Suprapubic skin (tissue), 4 donors: ENCODE results near the gene CISD1.

Source experiments
- POLR2A ChIP-seq, 2 donors: fragments of 450-650 bp; IDR thresholded peaks; one replicate each; pipeline ENCODE4 v1.6.1; 2017; ENCODE audit warnings: antibody characterized with exemption in 2 of 2, mild to moderate bottlenecking in 2 of 2, moderate library complexity in 2 of 2
- POLR2AphosphoS5 ChIP-seq, 3 donors: sonication (generic); formaldehyde crosslinking; IDR thresholded peaks; one replicate each; pipeline ENCODE4 v1.6.1; 2017; ENCODE audit warnings: antibody characterized with exemption in 3 of 3
- TF ChIP-seq, protein P1 (sequence below), 2 donors: fragments of 200-600 bp in 1 of 2; fragments of 450-650 bp in 1 of 2; sonication (generic) in 1 of 2; IDR thresholded peaks; one replicate each; pipeline ENCODE4 v1.5.1; 2016 to 2019; ENCODE audit warnings: antibody characterized with exemption in 2 of 2, mild to moderate bottlenecking in 1 of 2, moderate library complexity in 1 of 2

DNA sequence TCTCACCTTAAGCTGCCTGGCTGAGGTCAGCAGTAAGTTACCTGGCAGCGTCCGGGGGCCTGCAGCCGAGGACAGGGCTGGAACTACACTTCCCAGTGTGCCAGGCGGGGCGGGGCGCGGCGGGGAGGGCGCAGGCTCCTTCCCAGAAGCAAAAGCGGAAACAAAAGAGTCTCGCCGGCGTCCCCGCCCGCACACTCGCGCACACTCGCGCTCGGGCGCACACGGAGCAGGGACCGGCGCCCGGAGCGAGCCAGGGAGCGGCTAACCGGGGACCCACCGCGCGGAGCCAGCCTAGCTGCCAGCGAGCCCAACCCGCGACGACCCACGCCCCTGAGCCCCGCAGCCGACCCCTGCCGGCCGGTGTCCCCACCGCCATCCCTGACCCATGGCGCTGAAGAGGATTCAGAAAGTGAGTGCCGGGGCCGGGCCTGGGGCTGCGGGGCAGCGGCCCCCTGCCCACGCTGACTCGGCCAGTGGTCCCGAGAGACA lies 65.9 kb downstream of the CISD1 start, which contains the start of gene UBE2D1:
- TF ChIP-seq, protein P1, sequence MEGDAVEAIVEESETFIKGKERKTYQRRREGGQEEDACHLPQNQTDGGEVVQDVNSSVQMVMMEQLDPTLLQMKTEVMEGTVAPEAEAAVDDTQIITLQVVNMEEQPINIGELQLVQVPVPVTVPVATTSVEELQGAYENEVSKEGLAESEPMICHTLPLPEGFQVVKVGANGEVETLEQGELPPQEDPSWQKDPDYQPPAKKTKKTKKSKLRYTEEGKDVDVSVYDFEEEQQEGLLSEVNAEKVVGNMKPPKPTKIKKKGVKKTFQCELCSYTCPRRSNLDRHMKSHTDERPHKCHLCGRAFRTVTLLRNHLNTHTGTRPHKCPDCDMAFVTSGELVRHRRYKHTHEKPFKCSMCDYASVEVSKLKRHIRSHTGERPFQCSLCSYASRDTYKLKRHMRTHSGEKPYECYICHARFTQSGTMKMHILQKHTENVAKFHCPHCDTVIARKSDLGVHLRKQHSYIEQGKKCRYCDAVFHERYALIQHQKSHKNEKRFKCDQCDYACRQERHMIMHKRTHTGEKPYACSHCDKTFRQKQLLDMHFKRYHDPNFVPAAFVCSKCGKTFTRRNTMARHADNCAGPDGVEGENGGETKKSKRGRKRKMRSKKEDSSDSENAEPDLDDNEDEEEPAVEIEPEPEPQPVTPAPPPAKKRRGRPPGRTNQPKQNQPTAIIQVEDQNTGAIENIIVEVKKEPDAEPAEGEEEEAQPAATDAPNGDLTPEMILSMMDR (IDR thresholded peaks at IDR 0.05), result no peak
- TF ChIP-seq POLR2A (IDR thresholded peaks at IDR 0.05), result peak; percentile 85
- TF ChIP-seq POLR2AphosphoS5 (IDR thresholded peaks at IDR 0.05), result peak in 2 of 3 donors; percentile 55 to 78
